Measurements from ENCODE around the gene RNF8. TPM values are rescaled to one million over a fixed set of nuclear protein-coding genes. Genes with fewer than 3 reads are reported as not detected.

Gene RNF8
- total and polyA plus RNA-seq, 9 of the 15 experiments (the other 6 are each of a cell fraction or from before 2014, with no cell fraction given) = 10.6 to 47.0 (median 37.5) TPM

GRCh38 chr6:37375376-37375775, 21.6 kb downstream of the RNF8 start:
- Histone ChIP-seq H3K27ac (ENCODE audit: extremely low read depth, low read depth, low read length) (no peak overlapping the region), H4K20me1 (replicated peaks; ENCODE audit: control insufficient read depth, insufficient read depth, low read length) (no peaks in the 10 kb centered on the region; the same call in 1 of the 2 replicates), H3K4me3 (no peak overlapping the region), H2AFZ (ENCODE audit: low read depth, low read length) (no peak overlapping the region), H3K4me2 (ENCODE audit: insufficient read depth, low read length) (no peak overlapping the region), H3K27me3 (ENCODE audit: control insufficient read depth in 2 of 2, insufficient read depth in 2 of 2, low read length in 2 of 2) (no peaks in the 10 kb centered on the region), H3K9me1 (ENCODE audit: control insufficient read depth, insufficient read depth, low read length) (no peaks in the 10 kb centered on the region), H3K4me1 (replicated peaks in 1 of 2; ENCODE audit: control insufficient read depth in 2 of 2, insufficient read depth in 2 of 2, low read length in 2 of 2) (no peaks in the 10 kb centered on the region), H3K36me3 (ENCODE audit: control insufficient read depth, insufficient read depth, low read length) (peaks cover 81% of the 10 kb centered on the region), H3K9me3 (replicated peaks; ENCODE audit: control insufficient read depth, insufficient read depth, low read depth, low read length) (no peaks in the 10 kb centered on the region), H3K9ac (ENCODE audit: insufficient read depth in 1 of 2, low read depth in 2 of 2, low read length in 2 of 2) (no peak overlapping the region), H3K79me2 (ENCODE audit: control insufficient read depth, insufficient read depth, low read length) (no peaks in the 10 kb centered on the region)
- FAIRE-seq (no peak), ATAC-seq (no peak), DNase-seq (ENCODE audit: extremely low read depth in 1 of 4, low spot score in 3 of 4) (no peak)
- BruUV-seq (replicated peaks) = no TSS peak
- in situ Hi-C loops (cut with MboI) = no loop called here
- intact Hi-C loops (cut with micrococcal nuclease) = no loop called here
- ChIA-PET POLR2A (interaction anchor here (1.0 kb wide), 1 partner anchor 22 kb away, joined by 6 read pairs; the partner anchor contains the start of gene RNF8), CTCF (ENCODE audit: low intra/inter-chr PET ratio) (no interaction called here)
- TF ChIP-seq SMC3 (conservative IDR thresholded peaks at IDR 0.05; ENCODE audit: insufficient read depth, low read depth, low read length) = no peak
- no peak for TF ChIP-seq ZNF668 (CRISPR knock-in tag; IDR thresholded peaks at IDR 0.05)
- TF ChIP-seq ZNF134 (CRISPR knock-in tag; conservative IDR thresholded peaks at IDR 0.05) = no peak
- no peak for TF ChIP-seq HCFC1 (IDR thresholded peaks at IDR 0.05; ENCODE audit: low read depth, low read length)
- TF ChIP-seq ZNF589 (CRISPR knock-in tag; IDR thresholded peaks at IDR 0.05; ENCODE audit: low read depth) = no peak
- TF ChIP-seq PURB (CRISPR knock-in tag; IDR thresholded peaks at IDR 0.05; ENCODE audit: low read depth) = no peak
- TF ChIP-seq ZNF165 (CRISPR knock-in tag; IDR thresholded peaks at IDR 0.05; ENCODE audit: borderline replicate concordance) = no peak
- TF ChIP-seq ZBED1 (IDR thresholded peaks at IDR 0.05) = no peak
- no peak for TF ChIP-seq SNAPC5 (CRISPR knock-in tag; IDR thresholded peaks at IDR 0.05)
- TF ChIP-seq ESRRA (IDR thresholded peaks at IDR 0.05; ENCODE audit: borderline replicate concordance, low read depth) = no peak
